Measurements from ENCODE around the gene PDZD2. TPM values are rescaled to one million over a fixed set of nuclear protein-coding genes. Genes with fewer than 3 reads are reported as not detected.

PDZD2 gene
- total and polyA plus RNA-seq, 2 donors (not counting 3 experiments of a cell fraction or from before 2014, with no cell fraction given) = 0.66 to 6.9 TPM

DNA sequence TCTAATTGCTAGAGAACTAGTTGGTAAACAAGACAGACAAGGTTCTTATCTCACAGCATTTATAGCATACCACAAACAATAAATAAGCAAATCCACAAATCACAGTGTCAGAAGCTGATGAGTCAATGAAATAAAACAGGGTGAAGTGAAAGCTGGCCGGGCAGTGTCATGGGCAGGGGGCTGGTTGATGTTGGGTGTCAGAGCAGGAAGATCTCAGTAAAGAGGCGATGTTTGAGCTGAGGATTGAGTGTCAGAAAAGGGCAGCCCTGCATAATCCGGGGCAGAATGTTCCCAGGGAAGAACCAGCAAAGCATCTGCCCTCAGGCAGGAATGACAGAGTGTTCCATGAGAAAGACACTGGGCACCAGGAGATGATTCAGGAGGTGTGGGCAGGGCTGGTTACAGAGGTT is 351.8 kb downstream of the PDZD2 start:
- FAIRE-seq = no peak
- Histone ChIP-seq H3K36me3 (ENCODE audit: control insufficient read depth in 2 of 2, extremely low read depth in 1 of 2, insufficient read depth in 2 of 2, low read length in 2 of 2) (no peaks in the 10 kb centered on the region), H3K27me3 (ENCODE audit: control insufficient read depth in 2 of 2, insufficient read depth in 2 of 2, low read length in 2 of 2) (no peaks in the 10 kb centered on the region), H3K4me1 (ENCODE audit: control insufficient read depth, extremely low read depth, insufficient read depth, low read length) (no peaks in the 10 kb centered on the region), H4K20me1 (replicated peaks; ENCODE audit: control insufficient read depth, extremely low read depth, insufficient read depth, low read length) (no peaks in the 10 kb centered on the region), H3K9me3 (replicated peaks; ENCODE audit: control insufficient read depth, insufficient read depth, low read length) (no peaks in the 10 kb centered on the region), H3K79me2 (ENCODE audit: control insufficient read depth, insufficient read depth, low read length) (no peaks in the 10 kb centered on the region), H3K9me1 (replicated peaks; ENCODE audit: control insufficient read depth, extremely low read depth, insufficient read depth, low read length) (no peaks in the 10 kb centered on the region), H3K4me3 (replicated peaks in 1 of 3; ENCODE audit: insufficient read depth in 1 of 3, low read depth in 1 of 3, low read length in 3 of 3) (no peak overlapping the region), H3K27ac (ENCODE audit: insufficient read depth, low read depth, low read length) (no peak overlapping the region), H2AFZ (ENCODE audit: low read depth, low read length) (no peak overlapping the region), H3K9ac (replicated peaks; ENCODE audit: extremely low read depth, insufficient read depth, low read length) (no peak overlapping the region), H3K4me2 (ENCODE audit: insufficient read depth, low read length) (no peak overlapping the region)
- no peak for DNase-seq (ENCODE audit: low read depth, low spot score)
- intact Hi-C loops (cut with micrococcal nuclease) (no loop called here), dilution Hi-C loops (cut with MboI; ENCODE audit: extremely low pct_ligation_motif_present, low sequenced_read_pairs) (no loop called here)
- ChIA-PET CTCF (no interaction called here), POLR2A (no interaction called here)
- no peak for TF ChIP-seq EZH2 (IDR thresholded peaks at IDR 0.05; ENCODE audit: borderline replicate concordance, low read depth, low read length, severe bottlenecking)
- TF ChIP-seq POLR2AphosphoS5 (IDR thresholded peaks at IDR 0.05; ENCODE audit: insufficient read depth, low read depth, low read length) = no peak
- TF ChIP-seq, protein P1, sequence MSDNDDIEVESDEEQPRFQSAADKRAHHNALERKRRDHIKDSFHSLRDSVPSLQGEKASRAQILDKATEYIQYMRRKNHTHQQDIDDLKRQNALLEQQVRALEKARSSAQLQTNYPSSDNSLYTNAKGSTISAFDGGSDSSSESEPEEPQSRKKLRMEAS (IDR thresholded peaks at IDR 0.05; ENCODE audit: insufficient read depth, insufficient read length) = no peak
- TF ChIP-seq GATA2 (IDR thresholded peaks at IDR 0.05; ENCODE audit: insufficient read depth, insufficient read length, low read depth, low read length) = no peak
- TF ChIP-seq, protein P2, sequence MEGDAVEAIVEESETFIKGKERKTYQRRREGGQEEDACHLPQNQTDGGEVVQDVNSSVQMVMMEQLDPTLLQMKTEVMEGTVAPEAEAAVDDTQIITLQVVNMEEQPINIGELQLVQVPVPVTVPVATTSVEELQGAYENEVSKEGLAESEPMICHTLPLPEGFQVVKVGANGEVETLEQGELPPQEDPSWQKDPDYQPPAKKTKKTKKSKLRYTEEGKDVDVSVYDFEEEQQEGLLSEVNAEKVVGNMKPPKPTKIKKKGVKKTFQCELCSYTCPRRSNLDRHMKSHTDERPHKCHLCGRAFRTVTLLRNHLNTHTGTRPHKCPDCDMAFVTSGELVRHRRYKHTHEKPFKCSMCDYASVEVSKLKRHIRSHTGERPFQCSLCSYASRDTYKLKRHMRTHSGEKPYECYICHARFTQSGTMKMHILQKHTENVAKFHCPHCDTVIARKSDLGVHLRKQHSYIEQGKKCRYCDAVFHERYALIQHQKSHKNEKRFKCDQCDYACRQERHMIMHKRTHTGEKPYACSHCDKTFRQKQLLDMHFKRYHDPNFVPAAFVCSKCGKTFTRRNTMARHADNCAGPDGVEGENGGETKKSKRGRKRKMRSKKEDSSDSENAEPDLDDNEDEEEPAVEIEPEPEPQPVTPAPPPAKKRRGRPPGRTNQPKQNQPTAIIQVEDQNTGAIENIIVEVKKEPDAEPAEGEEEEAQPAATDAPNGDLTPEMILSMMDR (IDR thresholded peaks at IDR 0.05; ENCODE audit: extremely low read depth in 1 of 2, insufficient read depth in 1 of 2, low read depth in 1 of 2, low read length in 2 of 2) = no peak
- TF ChIP-seq MYC (IDR thresholded peaks at IDR 0.05; ENCODE audit: low read depth, low read length) = no peak
- TF ChIP-seq JUN (IDR thresholded peaks at IDR 0.05; ENCODE audit: borderline replicate concordance, insufficient read depth, insufficient read length, low read depth) = no peak
- TF ChIP-seq FOS (IDR thresholded peaks at IDR 0.05; ENCODE audit: borderline replicate concordance, insufficient read depth, low read length) = no peak
- TF ChIP-seq POLR2A (IDR thresholded peaks at IDR 0.05; ENCODE audit: low read depth, low read length) = no peak
- no TSS peak for BruUV-seq (replicated peaks)

All from endothelial cell of umbilical vein (primary cell).